HEK293 (cell line): ENCODE measurements around the gene ZSWIM6.
A peak's percentile ranks its signal among the peaks of the same experiment; 100 is the strongest.

Experiments used
- BCL11B ChIP-seq: fragments of 450-650 bp; formaldehyde crosslinking; IDR thresholded peaks from 2 replicates; pipeline ENCODE4 v1.5.1; 2016; ENCODE audit warnings: low read depth, missing biosample characterization, missing genetic modification characterization
- GLI4 ChIP-seq: fragments of 450-650 bp; formaldehyde crosslinking; IDR thresholded peaks from 2 replicates; pipeline ENCODE4 v1.5.1; 2016; ENCODE audit warnings: missing biosample characterization, missing genetic modification characterization
- GLIS2 ChIP-seq: fragments of 450-650 bp; formaldehyde crosslinking; IDR thresholded peaks from 2 replicates; pipeline ENCODE4 v1.5.1; 2016; ENCODE audit warnings: missing biosample characterization, missing genetic modification characterization
- HOXD13 ChIP-seq: sonication (generic); formaldehyde crosslinking; IDR thresholded peaks from 2 replicates; pipeline ENCODE4 v1.8.0; 2022; ENCODE audit warnings: missing genetic modification reagents, borderline replicate concordance
- KLF16 ChIP-seq: fragments of 450-650 bp; formaldehyde crosslinking; IDR thresholded peaks from 2 replicates; pipeline ENCODE4 v1.5.1; 2017; ENCODE audit warnings: missing biosample characterization, missing genetic modification characterization
- KLF9 ChIP-seq: fragments of 450-650 bp; formaldehyde crosslinking; IDR thresholded peaks from 2 replicates; pipeline ENCODE4 v1.5.1; 2016; ENCODE audit warnings: missing biosample characterization, missing genetic modification characterization, low read depth
- MZF1 ChIP-seq: fragments of 450-650 bp; formaldehyde crosslinking; IDR thresholded peaks from 2 replicates; pipeline ENCODE4 v1.5.1; 2017; ENCODE audit warnings: missing biosample characterization, missing genetic modification characterization, borderline replicate concordance
- PRDM6 ChIP-seq: fragments of 450-650 bp; formaldehyde crosslinking; IDR thresholded peaks from 2 replicates; pipeline ENCODE4 v1.5.1; 2017; ENCODE audit warnings: missing biosample characterization, missing genetic modification characterization
- REPIN1 ChIP-seq: fragments of 450-650 bp; formaldehyde crosslinking; IDR thresholded peaks from 2 replicates; pipeline ENCODE4 v1.5.1; 2017; ENCODE audit warnings: missing biosample characterization, missing genetic modification characterization, low read depth
- SCRT1 ChIP-seq: fragments of 450-650 bp; formaldehyde crosslinking; IDR thresholded peaks from 2 replicates; pipeline ENCODE4 v1.5.1; 2016; ENCODE audit warnings: missing biosample characterization, missing genetic modification characterization, borderline replicate concordance
- SETDB1 ChIP-seq: IDR thresholded peaks from one replicate; pipeline ENCODE4 v1.6.1; 2017; ENCODE audit warnings: mild to moderate bottlenecking, low read length, moderate library complexity, mixed read lengths; ENCODE audit not compliant: insufficient read length
- SP2 ChIP-seq: fragments of 450-650 bp; formaldehyde crosslinking; IDR thresholded peaks from 2 replicates; pipeline ENCODE4 v1.5.1; 2016; ENCODE audit warnings: missing biosample characterization, missing genetic modification characterization
- ZBTB20 ChIP-seq: fragments of 450-650 bp; formaldehyde crosslinking; IDR thresholded peaks from 2 replicates; pipeline ENCODE4 v1.5.1; 2016; ENCODE audit warnings: missing biosample characterization, missing genetic modification characterization
- ZBTB48 ChIP-seq: fragments of 450-650 bp; formaldehyde crosslinking; IDR thresholded peaks from 2 replicates; pipeline ENCODE4 v1.5.1; 2016; ENCODE audit warnings: missing biosample characterization, missing genetic modification characterization
- ZEB2 ChIP-seq: fragments of 450-650 bp; formaldehyde crosslinking; IDR thresholded peaks from 2 replicates; pipeline ENCODE4 v1.5.1; 2016; ENCODE audit warnings: missing biosample characterization, missing genetic modification characterization
- ZFP69B ChIP-seq: fragments of 450-650 bp; formaldehyde crosslinking; IDR thresholded peaks from 2 replicates; pipeline ENCODE4 v1.5.1; 2016; ENCODE audit warnings: missing biosample characterization, missing genetic modification characterization
- ZNF10 ChIP-seq: fragments of 450-650 bp; formaldehyde crosslinking; IDR thresholded peaks from 2 replicates; pipeline ENCODE4 v1.5.1; 2017; ENCODE audit warnings: missing biosample characterization, missing genetic modification characterization
- ZNF138 ChIP-seq: fragments of 450-650 bp; formaldehyde crosslinking; IDR thresholded peaks from 2 replicates; pipeline ENCODE4 v1.5.1; 2016; ENCODE audit warnings: missing biosample characterization, missing genetic modification characterization, borderline replicate concordance
- ZNF174 ChIP-seq: fragments of 450-650 bp; formaldehyde crosslinking; IDR thresholded peaks from 2 replicates; pipeline ENCODE4 v1.5.0; 2017; ENCODE audit warnings: missing biosample characterization, mild to moderate bottlenecking, missing genetic modification characterization
- ZNF2 ChIP-seq: fragments of 450-650 bp; formaldehyde crosslinking; IDR thresholded peaks from 2 replicates; pipeline ENCODE4 v1.5.1; 2016; ENCODE audit warnings: missing biosample characterization, missing genetic modification characterization
- ZNF239 ChIP-seq: fragments of 450-650 bp; formaldehyde crosslinking; IDR thresholded peaks from 2 replicates; pipeline ENCODE4 v1.5.1; 2016; ENCODE audit warnings: missing biosample characterization, missing genetic modification characterization
- ZNF24 ChIP-seq: fragments of 450-650 bp; formaldehyde crosslinking; IDR thresholded peaks from 2 replicates; pipeline ENCODE4 v1.5.1; 2016; ENCODE audit warnings: missing biosample characterization, missing genetic modification characterization
- ZNF266 ChIP-seq: fragments of 450-650 bp; formaldehyde crosslinking; IDR thresholded peaks from 2 replicates; pipeline ENCODE4 v1.5.1; 2016; ENCODE audit warnings: missing biosample characterization, missing genetic modification characterization, low read depth
- ZNF354C ChIP-seq: fragments of 450-650 bp; formaldehyde crosslinking; IDR thresholded peaks from 2 replicates; pipeline ENCODE4 v1.5.1; 2016; ENCODE audit warnings: missing biosample characterization, missing genetic modification characterization, low read depth, borderline replicate concordance
- ZNF48 ChIP-seq: fragments of 450-650 bp; formaldehyde crosslinking; IDR thresholded peaks from 2 replicates; pipeline ENCODE4 v1.5.1; 2016; ENCODE audit warnings: missing biosample characterization, missing genetic modification characterization
- ZNF530 ChIP-seq: fragments of 450-650 bp; formaldehyde crosslinking; IDR thresholded peaks from 2 replicates; pipeline ENCODE4 v1.5.1; 2016; ENCODE audit warnings: low read depth, missing biosample characterization, missing genetic modification characterization
- ZNF596 ChIP-seq: fragments of 450-650 bp; IDR thresholded peaks from 2 replicates; pipeline ENCODE4 v1.5.0; 2018; ENCODE audit warnings: missing biosample characterization, mild to moderate bottlenecking, missing genetic modification characterization, moderate library complexity
- ZNF660 ChIP-seq: fragments of 450-650 bp; IDR thresholded peaks from 2 replicates; pipeline ENCODE4 v1.5.1; 2018; ENCODE audit warnings: missing biosample characterization, mild to moderate bottlenecking, missing genetic modification characterization
- ZNF776 ChIP-seq: fragments of 450-650 bp; formaldehyde crosslinking; IDR thresholded peaks from 2 replicates; pipeline ENCODE4 v1.5.0; 2017; ENCODE audit warnings: missing biosample characterization, missing genetic modification characterization, borderline replicate concordance
- ZNF791 ChIP-seq: fragments of 450-650 bp; formaldehyde crosslinking; IDR thresholded peaks from 2 replicates; pipeline ENCODE4 v1.5.1; 2016; ENCODE audit warnings: missing biosample characterization, missing genetic modification characterization
- ZNF830 ChIP-seq: fragments of 450-650 bp; IDR thresholded peaks from 2 replicates; pipeline ENCODE4 v1.5.0; 2018; ENCODE audit warnings: missing biosample characterization, missing genetic modification characterization, low read depth, mild to moderate bottlenecking, moderate library complexity
- ZXDB ChIP-seq: fragments of 450-650 bp; formaldehyde crosslinking; IDR thresholded peaks from 2 replicates; pipeline ENCODE4 v1.5.1; 2016; ENCODE audit warnings: missing biosample characterization, missing genetic modification characterization
- TF ChIP-seq, protein P1 (sequence below): fragments of 450-650 bp; formaldehyde crosslinking; IDR thresholded peaks from 2 replicates; pipeline ENCODE4 v1.5.1; 2016; ENCODE audit warnings: missing biosample characterization, missing genetic modification characterization
- TF ChIP-seq, protein P2 (sequence below): fragments of 450-650 bp; formaldehyde crosslinking; IDR thresholded peaks from 2 replicates; pipeline ENCODE4 v1.5.1; 2016; ENCODE audit warnings: missing biosample characterization, missing genetic modification characterization
- TF ChIP-seq, protein P3 (sequence below): fragments of 450-650 bp; formaldehyde crosslinking; optimal IDR thresholded peaks from 2 replicates; pipeline ENCODE3; 2016; ENCODE audit warnings: missing biosample characterization, mild to moderate bottlenecking, missing genetic modification characterization

The ZSWIM6 gene

DNA sequence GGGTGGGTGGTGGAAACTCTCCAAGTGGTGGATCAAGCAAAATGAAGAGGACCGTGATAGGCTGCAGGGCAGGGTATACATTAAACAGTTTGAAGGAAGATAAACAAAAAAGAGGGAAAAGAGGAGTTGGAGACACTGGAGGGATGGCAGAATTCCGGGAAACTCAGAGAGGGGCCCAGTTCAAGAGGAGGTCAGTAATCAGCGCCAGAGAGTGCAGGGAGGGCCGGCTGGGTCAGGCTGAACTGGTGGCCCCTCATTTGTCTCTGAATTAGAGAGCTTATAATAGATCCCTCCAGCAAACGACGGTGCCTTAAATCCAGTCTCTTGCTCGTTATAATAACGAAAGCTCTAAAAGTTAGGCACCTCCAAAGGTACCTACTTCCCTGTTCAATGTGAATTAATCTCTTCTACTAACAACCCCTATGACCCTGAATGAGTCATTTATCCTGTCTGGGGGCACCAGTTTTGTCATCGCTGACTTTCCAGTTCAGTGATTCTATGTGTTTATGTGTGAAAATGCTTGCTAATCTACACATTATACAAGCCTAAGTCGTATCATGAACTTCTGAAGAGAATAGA is 2.4 kb upstream of the ZSWIM6 start (continued):
- TF ChIP-seq, protein P1, sequence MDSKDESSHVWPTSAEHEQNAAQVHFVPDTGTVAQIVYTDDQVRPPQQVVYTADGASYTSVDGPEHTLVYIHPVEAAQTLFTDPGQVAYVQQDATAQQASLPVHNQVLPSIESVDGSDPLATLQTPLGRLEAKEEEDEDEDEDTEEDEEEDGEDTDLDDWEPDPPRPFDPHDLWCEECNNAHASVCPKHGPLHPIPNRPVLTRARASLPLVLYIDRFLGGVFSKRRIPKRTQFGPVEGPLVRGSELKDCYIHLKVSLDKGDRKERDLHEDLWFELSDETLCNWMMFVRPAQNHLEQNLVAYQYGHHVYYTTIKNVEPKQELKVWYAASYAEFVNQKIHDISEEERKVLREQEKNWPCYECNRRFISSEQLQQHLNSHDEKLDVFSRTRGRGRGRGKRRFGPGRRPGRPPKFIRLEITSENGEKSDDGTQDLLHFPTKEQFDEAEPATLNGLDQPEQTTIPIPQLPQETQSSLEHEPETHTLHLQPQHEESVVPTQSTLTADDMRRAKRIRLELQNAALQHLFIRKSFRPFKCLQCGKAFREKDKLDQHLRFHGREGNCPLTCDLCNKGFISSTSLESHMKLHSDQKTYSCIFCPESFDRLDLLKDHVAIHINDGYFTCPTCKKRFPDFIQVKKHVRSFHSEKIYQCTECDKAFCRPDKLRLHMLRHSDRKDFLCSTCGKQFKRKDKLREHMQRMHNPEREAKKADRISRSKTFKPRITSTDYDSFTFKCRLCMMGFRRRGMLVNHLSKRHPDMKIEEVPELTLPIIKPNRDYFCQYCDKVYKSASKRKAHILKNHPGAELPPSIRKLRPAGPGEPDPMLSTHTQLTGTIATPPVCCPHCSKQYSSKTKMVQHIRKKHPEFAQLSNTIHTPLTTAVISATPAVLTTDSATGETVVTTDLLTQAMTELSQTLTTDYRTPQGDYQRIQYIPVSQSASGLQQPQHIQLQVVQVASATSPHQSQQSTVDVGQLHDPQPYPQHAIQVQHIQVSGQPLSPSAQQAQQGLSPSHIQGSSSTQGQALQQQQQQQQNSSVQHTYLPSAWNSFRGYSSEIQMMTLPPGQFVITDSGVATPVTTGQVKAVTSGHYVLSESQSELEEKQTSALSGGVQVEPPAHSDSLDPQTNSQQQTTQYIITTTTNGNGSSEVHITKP: peak; percentile 75; the same call in 1 of the 2 replicates
- TF ChIP-seq ZNF10 (tag by site-specific recombination): no peak
- no peak for TF ChIP-seq ZNF24 (tag by site-specific recombination)
- TF ChIP-seq SETDB1: no peak
- peak; percentile 27; the same call in 1 of the 2 replicates for TF ChIP-seq ZXDB (tag by site-specific recombination)
- no peak for TF ChIP-seq ZNF596 (tag by site-specific recombination)
- no peak for TF ChIP-seq ZNF174 (tag by site-specific recombination)
- TF ChIP-seq, protein P2, sequence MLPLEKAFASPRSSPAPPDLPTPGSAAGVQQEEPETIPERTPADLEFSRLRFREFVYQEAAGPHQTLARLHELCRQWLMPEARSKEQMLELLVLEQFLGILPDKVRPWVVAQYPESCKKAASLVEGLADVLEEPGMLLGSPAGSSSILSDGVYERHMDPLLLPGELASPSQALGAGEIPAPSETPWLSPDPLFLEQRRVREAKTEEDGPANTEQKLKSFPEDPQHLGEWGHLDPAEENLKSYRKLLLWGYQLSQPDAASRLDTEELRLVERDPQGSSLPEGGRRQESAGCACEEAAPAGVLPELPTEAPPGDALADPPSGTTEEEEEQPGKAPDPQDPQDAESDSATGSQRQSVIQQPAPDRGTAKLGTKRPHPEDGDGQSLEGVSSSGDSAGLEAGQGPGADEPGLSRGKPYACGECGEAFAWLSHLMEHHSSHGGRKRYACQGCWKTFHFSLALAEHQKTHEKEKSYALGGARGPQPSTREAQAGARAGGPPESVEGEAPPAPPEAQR (tag by site-specific recombination): no peak
- TF ChIP-seq REPIN1 (tag by site-specific recombination): no peak
- no peak for TF ChIP-seq GLI4
- TF ChIP-seq, protein P3, sequence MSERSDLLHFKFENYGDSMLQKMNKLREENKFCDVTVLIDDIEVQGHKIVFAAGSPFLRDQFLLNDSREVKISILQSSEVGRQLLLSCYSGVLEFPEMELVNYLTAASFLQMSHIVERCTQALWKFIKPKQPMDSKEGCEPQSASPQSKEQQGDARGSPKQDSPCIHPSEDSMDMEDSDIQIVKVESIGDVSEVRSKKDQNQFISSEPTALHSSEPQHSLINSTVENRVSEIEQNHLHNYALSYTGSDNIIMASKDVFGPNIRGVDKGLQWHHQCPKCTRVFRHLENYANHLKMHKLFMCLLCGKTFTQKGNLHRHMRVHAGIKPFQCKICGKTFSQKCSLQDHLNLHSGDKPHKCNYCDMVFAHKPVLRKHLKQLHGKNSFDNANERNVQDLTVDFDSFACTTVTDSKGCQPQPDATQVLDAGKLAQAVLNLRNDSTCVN (tag by site-specific recombination): no peak
- no peak for TF ChIP-seq SP2 (tag by site-specific recombination)
- no peak for TF ChIP-seq ZFP69B (tag by site-specific recombination)
- no peak for TF ChIP-seq ZNF776 (tag by site-specific recombination)
- TF ChIP-seq KLF16: no peak
- peak; percentile 67 for TF ChIP-seq ZNF660 (tag by site-specific recombination)
- TF ChIP-seq ZNF138 (tag by site-specific recombination): no peak
- no peak for TF ChIP-seq KLF9 (tag by site-specific recombination)
- TF ChIP-seq ZNF791: no peak
- TF ChIP-seq ZBTB20 (tag by site-specific recombination): 0 out of 2 replicates have a peak, but pooled peaks have one; percentile 38
- peak; percentile 32; the same call in 1 of the 2 replicates for TF ChIP-seq PRDM6 (tag by site-specific recombination)
- TF ChIP-seq ZBTB48 (tag by site-specific recombination): peak; percentile 94
- TF ChIP-seq ZNF2 (tag by site-specific recombination): no peak
- TF ChIP-seq MZF1 (tag by site-specific recombination): no peak
- peak; percentile 31; the same call in 1 of the 2 replicates for TF ChIP-seq GLIS2 (tag by site-specific recombination)
- TF ChIP-seq HOXD13 (CRISPR knock-in tag): no peak
- TF ChIP-seq ZNF830 (tag by site-specific recombination): no peak
- no peak for TF ChIP-seq ZNF530
- TF ChIP-seq SCRT1: no peak
- TF ChIP-seq ZEB2 (tag by site-specific recombination): peak; percentile 15; the same call in 1 of the 2 replicates
- TF ChIP-seq ZNF48: no peak
- TF ChIP-seq ZNF266 (tag by site-specific recombination): no peak
- TF ChIP-seq ZNF239 (tag by site-specific recombination): no peak
- TF ChIP-seq ZNF354C (tag by site-specific recombination): no peak
- TF ChIP-seq BCL11B (tag by site-specific recombination): no peak
